SHP77 treated with DMSO at 0.1 percent for 48 hours (cell line): ENCODE results near the gene ITIH2.
A peak's percentile ranks its signal among the peaks of the same experiment; 100 is the strongest.
"Not testable (repeated sequence)": the region's sequence is repeated elsewhere in the genome, so short reads cannot be mapped to it uniquely, and the experiment has no call there.

Source experiments
- DNase-seq: peaks from one replicate; lab custom pipeline; 2025; lab: John Stamatoyannopoulos, UW

ITIH2 gene

GRCh38 chr10:7748637-7749036, 45.5 kb downstream of the ITIH2 start:
- not testable (repeated sequence) for DNase-seq

- DNase-seq, result no peak
Measured at GRCh38 chr10:7750222-7750621, 47.1 kb downstream of the ITIH2 start.

- DNase-seq, result no peak
Measured at GRCh38 chr10:7752251-7752650, 49.1 kb downstream of the ITIH2 start.

- DNase-seq, result no peak
Measured at GRCh38 chr10:7755103-7755502, 52.0 kb downstream of the ITIH2 start.

GRCh38 chr10:7756360-7756992, 53.4 kb downstream of the ITIH2 start:
- DNase-seq, result no peak

GRCh38 chr10:7763929-7764328, 60.8 kb downstream of the ITIH2 start:
- no peak for DNase-seq

- no peak for DNase-seq
Measured at GRCh38 chr10:7766241-7766640, 63.1 kb downstream of the ITIH2 start.

GRCh38 chr10:7767209-7767608, 64.1 kb downstream of the ITIH2 start:
- no peak for DNase-seq

- DNase-seq, result no peak
Measured at GRCh38 chr10:7768417-7768816, 65.3 kb downstream of the ITIH2 start.

GRCh38 chr10:7773845-7774801, 71.0 kb downstream of the ITIH2 start:
- DNase-seq, result peak; percentile 35

GRCh38 chr10:7776777-7777176, 73.7 kb downstream of the ITIH2 start:
- DNase-seq, result no peak

GRCh38 chr10:7782194-7782593, 79.1 kb downstream of the ITIH2 start:
- not testable (repeated sequence) for DNase-seq

- no peak for DNase-seq
Measured at GRCh38 chr10:7786430-7786829, 83.3 kb downstream of the ITIH2 start.

- no peak for DNase-seq
Measured at GRCh38 chr10:7787150-7787856, 84.2 kb downstream of the ITIH2 start.

- DNase-seq, result peak; percentile 80
Measured at GRCh38 chr10:7787857-7788638, 84.9 kb downstream of the ITIH2 start, which contains the start of the genes ATP5F1C and KIN. Gene ATP5F1C (plus strand): TSS chr10:7788177. CDS start chr10:7788208, 31 bp downstream. Gene KIN (minus strand): TSS chr10:7787993. CDS start chr10:7787933, 60 bp downstream.

- DNase-seq, result no peak
Measured at GRCh38 chr10:7788639-7789286, 85.6 kb downstream of the ITIH2 start.

GRCh38 chr10:7789390-7789789, 86.3 kb downstream of the ITIH2 start:
- DNase-seq, result no peak

- DNase-seq, result no peak
Measured at GRCh38 chr10:7792541-7792940, 89.4 kb downstream of the ITIH2 start.

- DNase-seq, result no peak
Measured at GRCh38 chr10:7794251-7795026, 91.3 kb downstream of the ITIH2 start.

- DNase-seq, result no peak
Measured at GRCh38 chr10:7795605-7796004, 92.5 kb downstream of the ITIH2 start.
